A549 (cell line): ENCODE measurements around the gene FTSJ1. TPM values are rescaled to one million over a fixed set of nuclear protein-coding genes. Genes with fewer than 3 reads are reported as not detected.

Experiments used
- ATAC-seq, 2 experiments: fragments of 200-7000 bp in 1 of 2; fragments of >200 bp in 1 of 2; cut with Nextera tagmentation in 1 of 2; cut with Tn5 transposase in 1 of 2; 3 replicates each; pipeline versions ENCODE4 v1.8.0 to v1.9.1; 2018 to 2020; ENCODE audit warnings: mild to moderate bottlenecking in 1 of 2, moderate library complexity in 1 of 2
- CTCF ChIA-PET: fragments of 300-600 bp; sonication (Branson Sonifier 250); formaldehyde crosslinking; extraction: SDS; loops from one replicate; lab custom pipeline; 2021; ENCODE audit warnings: antibody characterized with exemption, inconsistent platforms; lab: Yijun Ruan, JAX
- POLR2A ChIA-PET: fragments of 350-600 bp; formaldehyde crosslinking; extraction: SDS; loops from one replicate; lab custom pipeline; 2021; ENCODE audit warnings: antibody characterized with exemption, inconsistent platforms; lab: Yijun Ruan, JAX
- DNase-seq, 2 experiments: peaks; one replicate each; pipeline versions ENCODE4 v3.0.0 to v3.0.0-alpha.2; 2011 to 2016; ENCODE audit warnings: low read depth in 1 of 2, low spot score in 1 of 2
- FAIRE-seq: peaks from 2 replicates; lab custom pipeline; 2011; peaks lifted over from hg19 to GRCh38; lab: Jason Lieb, UNC
- H3K27ac ChIP-seq, 2 experiments: fragments of >200 bp; sonication (Bioruptor Twin); formaldehyde crosslinking; 3 replicates each; pipeline ENCODE4 v1.5.1; 2016 to 2017
- H3K4me1 ChIP-seq: fragments of >200 bp; sonication (Bioruptor Twin); formaldehyde crosslinking; 3 replicates; pipeline ENCODE4 v1.6.1; 2016
- H3K4me2 ChIP-seq: fragments of >200 bp; sonication (Bioruptor Twin); formaldehyde crosslinking; 3 replicates; pipeline ENCODE4 v1.6.1; 2016
- H3K4me3 ChIP-seq: fragments of >200 bp; sonication (Bioruptor Twin); formaldehyde crosslinking; 3 replicates; pipeline ENCODE4 v1.5.1; 2016
- H3K9me3 ChIP-seq: fragments of >200 bp; sonication (Bioruptor Twin); formaldehyde crosslinking; 3 replicates; pipeline ENCODE4 v1.6.1; 2016
- BHLHE40 ChIP-seq: IDR thresholded peaks from 2 replicates; pipeline ENCODE4 v1.6.1; 2012; ENCODE audit warnings: low read depth, low read length, inconsistent platforms
- CTCF ChIP-seq: fragments of >200 bp; sonication (Bioruptor Twin); formaldehyde crosslinking; IDR thresholded peaks from 3 replicates; pipeline ENCODE4 v1.5.1; 2016
- EHF ChIP-seq: fragments of 250-450 bp; sonication (Bioruptor Pico); IDR thresholded peaks from 2 replicates; pipeline ENCODE4 v1.5.0; 2020; ENCODE audit warnings: mild to moderate bottlenecking
- EHMT2 ChIP-seq: fragments of 200-600 bp; sonication (generic); IDR thresholded peaks from 2 replicates; pipeline ENCODE4 v1.6.1; 2016; ENCODE audit warnings: antibody characterized with exemption, low read depth, mild to moderate bottlenecking, moderate library complexity
- ELK1 ChIP-seq: fragments of 150-350 bp; IDR thresholded peaks from 2 replicates; pipeline ENCODE4 v1.6.1; 2014; ENCODE audit warnings: low read depth, mild to moderate bottlenecking, low read length
- FOSB ChIP-seq: fragments of 250-450 bp; sonication (Bioruptor Pico); IDR thresholded peaks from 2 replicates; pipeline ENCODE4 v1.5.0; 2020; ENCODE audit warnings: mild to moderate bottlenecking, moderate library complexity
- FOXS1 ChIP-seq: fragments of 250-450 bp; sonication (Bioruptor Pico); IDR thresholded peaks from 2 replicates; pipeline ENCODE4 v1.5.0; 2020; ENCODE audit warnings: mild to moderate bottlenecking, moderate library complexity
- GATA3 ChIP-seq: IDR thresholded peaks from 2 replicates; pipeline ENCODE4 v1.6.1; 2012; ENCODE audit warnings: borderline replicate concordance
- HES2 ChIP-seq: fragments of >200 bp; sonication (Bioruptor Twin); formaldehyde crosslinking; IDR thresholded peaks from 2 replicates; pipeline ENCODE4 v1.6.1; 2016
- HEYL ChIP-seq: fragments of 250-450 bp; sonication (Bioruptor Pico); IDR thresholded peaks from 2 replicates; pipeline ENCODE4 v1.8.0; 2021; ENCODE audit warnings: mild to moderate bottlenecking, moderate library complexity
- HOXB13 ChIP-seq: fragments of 250-450 bp; sonication (Bioruptor Pico); IDR thresholded peaks from 2 replicates; pipeline ENCODE4 v1.5.0; 2020; ENCODE audit warnings: low read depth, mild to moderate bottlenecking, moderate library complexity
- KDM5A ChIP-seq: fragments of 200-600 bp; sonication (generic); IDR thresholded peaks from 2 replicates; pipeline ENCODE4 v1.6.1; 2016; ENCODE audit warnings: antibody characterized with exemption, mild to moderate bottlenecking
- MAX ChIP-seq: IDR thresholded peaks from 2 replicates; pipeline ENCODE4 v1.6.1; 2012
- RARB ChIP-seq: fragments of 250-450 bp; sonication (Bioruptor Pico); IDR thresholded peaks from 2 replicates; pipeline ENCODE4 v1.8.0; 2021; ENCODE audit warnings: mild to moderate bottlenecking, moderate library complexity
- RCOR1 ChIP-seq: fragments of 150-350 bp; IDR thresholded peaks from 2 replicates; pipeline ENCODE4 v1.6.1; 2014; ENCODE audit warnings: antibody characterized with exemption, low read length, low read depth
- RNF2 ChIP-seq: fragments of 200-600 bp; sonication (generic); IDR thresholded peaks from 2 replicates; pipeline ENCODE4 v1.6.1; 2016; ENCODE audit warnings: low read depth, mild to moderate bottlenecking, antibody characterized with exemption, moderate library complexity, borderline replicate concordance
- SMC3 ChIP-seq: fragments of >200 bp; sonication (Bioruptor Twin); formaldehyde crosslinking; IDR thresholded peaks from 3 replicates; pipeline ENCODE4 v1.6.1; 2018; ENCODE audit warnings: inconsistent platforms
- SREBF2 ChIP-seq: fragments of 450-650 bp; IDR thresholded peaks from 2 replicates; pipeline ENCODE4 v1.6.1; 2014; ENCODE audit warnings: mild to moderate bottlenecking, moderate library complexity
- TFCP2L1 ChIP-seq: fragments of 250-450 bp; sonication (Bioruptor Pico); IDR thresholded peaks from 2 replicates; pipeline ENCODE4 v1.5.0; 2021; ENCODE audit warnings: mild to moderate bottlenecking
- ZSCAN20 ChIP-seq: fragments of 250-450 bp; sonication (Bioruptor Pico); IDR thresholded peaks from 2 replicates; pipeline ENCODE4 v1.8.0; 2022; ENCODE audit warnings: mild to moderate bottlenecking, moderate library complexity
- WGBS: methylation state at CpG from one replicate; pipeline ENCODE4 v1.1.6; 2017; ENCODE audit errors: missing lambda C conversion rate; 5-methylcytosine and 5-hydroxymethylcytosine counted together
- polyA plus RNA-seq, 4 experiments: library from polyadenylated mRNA; depleted of rRNA in 3 of 4; stranded (reverse); fragments of >200 nt; fragmentation: RNase III in 1 of 4; extraction: RNeasy Plus Mini Kit Qiagen cat#74134 plus additional on column Dnase treatment in 1 of 4; gene quantifications; 2 replicates in 3 of 4; 3 replicates in 1 of 4; pipeline ENCODE4 v1.2.3, GENCODE V29; 2011 to 2017
- TF ChIP-seq, protein P1 (sequence below): fragments of 250-450 bp; sonication (Bioruptor Pico); IDR thresholded peaks from 2 replicates; pipeline ENCODE4 v1.5.0; 2020; ENCODE audit warnings: low read depth, mild to moderate bottlenecking, moderate library complexity
- TF ChIP-seq, protein P2 (sequence below): fragments of >200 bp; sonication (Bioruptor Twin); formaldehyde crosslinking; IDR thresholded peaks from 3 replicates; pipeline ENCODE4 v1.6.1; 2016
- TF ChIP-seq, protein P3 (sequence below): IDR thresholded peaks from 2 replicates; pipeline ENCODE4 v1.6.1; 2012; ENCODE audit warnings: low read depth, borderline replicate concordance
- TF ChIP-seq, protein P4 (sequence below): fragments of 250-450 bp; sonication (Bioruptor Pico); IDR thresholded peaks from 2 replicates; pipeline ENCODE4 v1.5.0; 2021; ENCODE audit warnings: mild to moderate bottlenecking, moderate library complexity, borderline replicate concordance
- TF ChIP-seq, protein P5 (sequence below): IDR thresholded peaks from 2 replicates; pipeline ENCODE4 v1.6.1; 2012

Gene FTSJ1
- polyA plus RNA-seq, 2 of the 4 experiments (the other 2 are of a cell fraction), result 37.1 to 71.2 TPM

GRCh38 chrX:48471504-48471903 is 4.5 kb upstream of the FTSJ1 start:
- Histone ChIP-seq H3K27ac (no peak overlapping the region), H3K4me1 (peaks cover 9% of the 10 kb centered on the region), H3K9me3 (no peaks in the 10 kb centered on the region), H3K4me2 (no peak overlapping the region), H3K4me3 (no peak overlapping the region)
- WGBS, result 72% methylated on average over 8 of the region's 8 CpGs
- FAIRE-seq, result no peak
- CTCF ChIA-PET, result no interaction called here
- DNase-seq, result no peak
- TF ChIP-seq GATA3, result no peak
- no peak for TF ChIP-seq MAX
- TF ChIP-seq ELK1, result no peak
- TF ChIP-seq SMC3, result no peak
- no peak for TF ChIP-seq HES2
- TF ChIP-seq BHLHE40, result no peak
- TF ChIP-seq FOXS1 (CRISPR knock-in tag), result no peak
- no peak for TF ChIP-seq HOXB13
- TF ChIP-seq, protein P1, sequence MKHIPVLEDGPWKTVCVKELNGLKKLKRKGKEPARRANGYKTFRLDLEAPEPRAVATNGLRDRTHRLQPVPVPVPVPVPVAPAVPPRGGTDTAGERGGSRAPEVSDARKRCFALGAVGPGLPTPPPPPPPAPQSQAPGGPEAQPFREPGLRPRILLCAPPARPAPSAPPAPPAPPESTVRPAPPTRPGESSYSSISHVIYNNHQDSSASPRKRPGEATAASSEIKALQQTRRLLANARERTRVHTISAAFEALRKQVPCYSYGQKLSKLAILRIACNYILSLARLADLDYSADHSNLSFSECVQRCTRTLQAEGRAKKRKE (CRISPR knock-in tag), result no peak
- TF ChIP-seq, protein P2, sequence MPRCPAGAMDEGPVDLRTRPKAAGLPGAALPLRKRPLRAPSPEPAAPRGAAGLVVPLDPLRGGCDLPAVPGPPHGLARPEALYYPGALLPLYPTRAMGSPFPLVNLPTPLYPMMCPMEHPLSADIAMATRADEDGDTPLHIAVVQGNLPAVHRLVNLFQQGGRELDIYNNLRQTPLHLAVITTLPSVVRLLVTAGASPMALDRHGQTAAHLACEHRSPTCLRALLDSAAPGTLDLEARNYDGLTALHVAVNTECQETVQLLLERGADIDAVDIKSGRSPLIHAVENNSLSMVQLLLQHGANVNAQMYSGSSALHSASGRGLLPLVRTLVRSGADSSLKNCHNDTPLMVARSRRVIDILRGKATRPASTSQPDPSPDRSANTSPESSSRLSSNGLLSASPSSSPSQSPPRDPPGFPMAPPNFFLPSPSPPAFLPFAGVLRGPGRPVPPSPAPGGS, result no peak
- no peak for TF ChIP-seq HEYL (CRISPR knock-in tag)
- no peak for TF ChIP-seq FOSB (CRISPR knock-in tag)
- TF ChIP-seq, protein P3, sequence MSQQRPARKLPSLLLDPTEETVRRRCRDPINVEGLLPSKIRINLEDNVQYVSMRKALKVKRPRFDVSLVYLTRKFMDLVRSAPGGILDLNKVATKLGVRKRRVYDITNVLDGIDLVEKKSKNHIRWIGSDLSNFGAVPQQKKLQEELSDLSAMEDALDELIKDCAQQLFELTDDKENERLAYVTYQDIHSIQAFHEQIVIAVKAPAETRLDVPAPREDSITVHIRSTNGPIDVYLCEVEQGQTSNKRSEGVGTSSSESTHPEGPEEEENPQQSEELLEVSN, result no peak
- no peak for ATAC-seq
- POLR2A ChIA-PET, result no interaction called here

DNA sequence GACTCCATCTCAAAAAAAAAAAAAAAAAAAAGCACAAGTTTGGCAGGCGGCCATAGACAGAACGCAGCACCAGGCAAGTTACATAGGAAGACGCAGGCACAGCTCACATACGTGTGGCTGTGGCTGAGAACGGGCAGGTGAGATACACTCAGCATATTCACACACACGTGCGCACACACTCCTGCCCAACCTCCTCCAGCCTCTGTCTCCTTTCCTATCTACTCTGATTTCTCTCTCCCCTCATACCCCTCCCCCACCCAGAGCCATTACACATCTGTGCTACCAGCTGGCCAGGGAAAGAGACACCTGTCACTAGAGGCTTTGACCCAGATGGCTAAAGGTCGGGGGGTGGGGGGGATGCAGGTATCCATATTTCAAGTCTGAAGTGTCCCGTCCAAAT is 3.8 kb upstream of the FTSJ1 start:
- no peak overlapping the region for H3K4me2 ChIP-seq
- ChIA-PET POLR2A (no interaction called here), CTCF (no interaction called here)
- H3K4me3 ChIP-seq, result no peak overlapping the region
- TF ChIP-seq RNF2 (no peak), TFCP2L1 (CRISPR knock-in tag) (no peak), CTCF (no peak), SREBF2 (no peak), HOXB13 (no peak), HEYL (CRISPR knock-in tag) (no peak), RARB (CRISPR knock-in tag) (no peak), EHMT2 (no peak), MAX (no peak), KDM5A (no peak), FOSB (CRISPR knock-in tag) (no peak), RCOR1 (no peak), ZSCAN20 (no peak), EHF (CRISPR knock-in tag) (no peak)
- TF ChIP-seq, protein P4, sequence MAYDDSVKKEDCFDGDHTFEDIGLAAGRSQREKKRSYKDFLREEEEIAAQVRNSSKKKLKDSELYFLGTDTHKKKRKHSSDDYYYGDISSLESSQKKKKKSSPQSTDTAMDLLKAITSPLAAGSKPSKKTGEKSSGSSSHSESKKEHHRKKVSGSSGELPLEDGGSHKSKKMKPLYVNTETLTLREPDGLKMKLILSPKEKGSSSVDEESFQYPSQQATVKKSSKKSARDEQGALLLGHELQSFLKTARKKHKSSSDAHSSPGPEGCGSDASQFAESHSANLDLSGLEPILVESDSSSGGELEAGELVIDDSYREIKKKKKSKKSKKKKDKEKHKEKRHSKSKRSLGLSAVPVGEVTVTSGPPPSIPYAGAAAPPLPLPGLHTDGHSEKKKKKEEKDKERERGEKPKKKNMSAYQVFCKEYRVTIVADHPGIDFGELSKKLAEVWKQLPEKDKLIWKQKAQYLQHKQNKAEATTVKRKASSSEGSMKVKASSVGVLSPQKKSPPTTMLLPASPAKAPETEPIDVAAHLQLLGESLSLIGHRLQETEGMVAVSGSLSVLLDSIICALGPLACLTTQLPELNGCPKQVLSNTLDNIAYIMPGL, result no peak
- TF ChIP-seq, protein P5, sequence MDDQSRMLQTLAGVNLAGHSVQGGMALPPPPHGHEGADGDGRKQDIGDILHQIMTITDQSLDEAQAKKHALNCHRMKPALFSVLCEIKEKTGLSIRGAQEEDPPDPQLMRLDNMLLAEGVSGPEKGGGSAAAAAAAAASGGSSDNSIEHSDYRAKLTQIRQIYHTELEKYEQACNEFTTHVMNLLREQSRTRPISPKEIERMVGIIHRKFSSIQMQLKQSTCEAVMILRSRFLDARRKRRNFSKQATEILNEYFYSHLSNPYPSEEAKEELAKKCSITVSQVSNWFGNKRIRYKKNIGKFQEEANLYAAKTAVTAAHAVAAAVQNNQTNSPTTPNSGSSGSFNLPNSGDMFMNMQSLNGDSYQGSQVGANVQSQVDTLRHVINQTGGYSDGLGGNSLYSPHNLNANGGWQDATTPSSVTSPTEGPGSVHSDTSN, result no peak
- peaks cover 12% of the 10 kb centered on the region for H3K4me1 ChIP-seq
- no peak overlapping the region for H3K27ac ChIP-seq
- FAIRE-seq (no peak), ATAC-seq (no peak), DNase-seq (no peak)
- H3K9me3 ChIP-seq, result no peaks in the 10 kb centered on the region
- WGBS, result 83% methylated on average over 9 of the region's 9 CpGs
